ENCODE results near the gene SEPTIN3.

The SEPTIN3 gene

DNA sequence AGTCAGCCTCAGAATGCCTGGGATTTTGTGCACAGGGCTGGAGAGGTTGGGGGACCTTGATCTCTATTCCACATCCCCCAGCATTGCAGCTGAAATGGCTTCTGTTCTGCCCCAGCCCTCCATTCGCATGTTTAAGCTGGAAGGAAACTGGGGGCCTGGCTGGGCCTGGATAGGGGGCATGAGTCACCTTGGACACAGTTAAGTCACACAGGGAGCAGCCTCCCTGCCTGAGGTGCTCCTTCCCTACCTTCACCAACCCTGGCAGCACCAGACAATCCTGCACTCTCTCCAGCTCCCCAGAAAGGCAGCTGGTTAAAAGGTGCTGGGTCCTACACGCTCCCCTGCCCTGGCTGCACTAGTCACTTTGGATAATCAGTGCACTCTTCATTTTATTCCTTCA is 16.5 kb upstream of the SEPTIN3 start:
- Mint-ChIP-seq H3K36me3 (ENCODE audit: low read depth) (peaks cover 4% of the 10 kb centered on the region), H3K27me3 (no peaks in the 10 kb centered on the region), H3K9me3 (no peaks in the 10 kb centered on the region), H3K4me3 (no peak overlapping the region), H3K4me1 (ENCODE audit: low read depth) (peaks cover 23% of the 10 kb centered on the region), H3K27ac (no peak overlapping the region)

DNA sequence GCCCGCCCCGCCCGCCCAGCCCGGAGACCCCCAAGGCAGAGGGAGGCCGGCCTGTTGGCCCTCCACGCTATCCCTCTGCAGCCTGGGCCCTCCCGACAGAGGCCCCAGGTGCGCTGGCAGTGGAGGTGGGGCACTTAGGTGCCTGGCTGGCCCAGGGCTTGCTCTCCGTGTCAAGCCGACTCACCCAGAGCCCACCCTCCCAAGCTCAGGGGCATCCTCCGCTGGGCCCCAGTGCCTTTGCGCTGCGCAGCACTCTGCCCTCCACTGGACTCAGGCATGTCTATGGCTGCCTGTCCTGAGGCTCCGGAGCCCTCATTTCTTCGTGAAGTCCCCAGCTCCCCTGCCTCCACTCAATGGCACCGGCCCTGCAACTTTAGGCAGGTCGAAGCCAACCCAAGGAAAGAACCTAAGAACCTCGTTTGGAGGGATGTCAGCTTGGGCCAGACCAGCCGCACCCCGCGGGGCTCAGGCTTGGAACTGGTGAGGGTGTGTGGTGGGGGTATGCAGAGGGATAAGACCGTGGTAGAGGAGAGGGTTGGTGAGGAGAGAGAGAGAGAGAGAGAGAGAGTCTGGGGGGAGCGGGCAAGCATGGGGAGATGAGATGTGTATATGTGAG is 11.2 kb upstream of the SEPTIN3 start:
- no peaks in the 10 kb centered on the region for H3K36me3 Mint-ChIP-seq (ENCODE audit: low read depth)
- H3K9me3 Mint-ChIP-seq = no peaks in the 10 kb centered on the region
- no peaks in the 10 kb centered on the region for H3K27me3 Mint-ChIP-seq
- no peak overlapping the region for H3K4me3 Mint-ChIP-seq
- no peak overlapping the region for H3K27ac Mint-ChIP-seq
- H3K4me1 Mint-ChIP-seq (ENCODE audit: low read depth) = peaks cover 4% of the 10 kb centered on the region

GRCh38 chr22:41963453-41964111 is 5.7 kb upstream of the SEPTIN3 start:
- Mint-ChIP-seq H3K4me1 (ENCODE audit: low read depth) (peaks cover 5% of the 10 kb centered on the region), H3K27me3 (no peaks in the 10 kb centered on the region), H3K4me3 (no peak overlapping the region), H3K36me3 (ENCODE audit: low read depth) (no peaks in the 10 kb centered on the region), H3K27ac (no peak overlapping the region), H3K9me3 (no peaks in the 10 kb centered on the region)

GRCh38 chr22:41964112-41964491 is 5.1 kb upstream of the SEPTIN3 start:
- Mint-ChIP-seq H3K4me1 (ENCODE audit: low read depth) (peaks cover 5% of the 10 kb centered on the region), H3K9me3 (no peaks in the 10 kb centered on the region), H3K4me3 (no peak overlapping the region), H3K27me3 (no peaks in the 10 kb centered on the region), H3K27ac (no peak overlapping the region), H3K36me3 (ENCODE audit: low read depth) (no peaks in the 10 kb centered on the region)

DNA sequence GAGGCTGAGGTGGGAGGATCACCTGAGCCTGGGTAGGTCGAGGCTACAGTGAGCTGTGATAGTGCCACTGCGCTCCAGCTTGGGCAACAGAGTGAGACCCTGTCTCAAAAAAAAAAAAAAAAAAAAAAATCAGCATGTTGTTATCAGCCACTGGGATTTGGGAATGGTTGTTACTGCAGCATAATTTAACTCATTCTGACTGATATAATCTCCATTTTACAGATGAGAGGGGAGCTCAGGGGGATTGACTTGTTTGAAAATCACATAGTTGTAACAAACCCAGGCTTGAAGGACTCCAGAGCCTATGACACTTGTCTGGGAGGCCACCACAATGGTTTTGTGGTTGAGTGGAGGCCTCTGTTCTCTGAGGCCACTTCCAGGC is 3.0 kb upstream of the SEPTIN3 start:
- Mint-ChIP-seq H3K27ac (no peak overlapping the region), H3K36me3 (ENCODE audit: low read depth) (no peaks in the 10 kb centered on the region), H3K9me3 (no peaks in the 10 kb centered on the region), H3K4me3 (no peak overlapping the region), H3K27me3 (no peaks in the 10 kb centered on the region), H3K4me1 (ENCODE audit: low read depth) (peaks cover 5% of the 10 kb centered on the region)

GRCh38 chr22:41966607-41967240 is 2.5 kb upstream of the SEPTIN3 start:
- H3K27me3 Mint-ChIP-seq = no peaks in the 10 kb centered on the region

DNA sequence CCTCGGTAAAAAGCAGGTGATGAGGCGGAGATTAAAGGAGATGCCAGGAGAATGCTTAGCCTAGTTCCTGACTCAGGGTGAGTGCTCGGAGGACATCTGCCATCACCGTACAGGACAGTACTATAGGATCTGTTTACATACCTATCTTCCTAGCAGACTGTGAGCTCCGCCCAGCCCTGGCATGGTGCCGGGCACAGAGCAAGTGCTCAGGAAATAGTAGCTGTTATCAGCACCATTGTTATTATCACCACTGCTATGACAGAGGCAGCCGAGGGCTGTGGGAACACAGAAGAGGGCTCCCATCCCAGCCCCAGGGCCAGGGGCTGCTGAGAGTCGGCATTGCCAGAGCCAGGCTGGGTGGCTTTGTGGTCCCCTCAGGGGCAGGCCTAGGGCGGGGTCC is 642 bp upstream of the SEPTIN3 start:
- Mint-ChIP-seq H3K27me3 (peaks cover 12% of the 10 kb centered on the region), H3K4me3 (no peak overlapping the region), H3K9me3 (no peaks in the 10 kb centered on the region), H3K27ac (no peak overlapping the region), H3K36me3 (ENCODE audit: low read depth) (no peaks in the 10 kb centered on the region), H3K4me1 (ENCODE audit: low read depth) (peaks cover 5% of the 10 kb centered on the region)

More at GRCh38 chr22:41966607-41967240, 2.5 kb upstream of the SEPTIN3 start:
- Mint-ChIP-seq H3K27ac (no peak overlapping the region), H3K36me3 (ENCODE audit: low read depth) (no peaks in the 10 kb centered on the region), H3K9me3 (no peaks in the 10 kb centered on the region), H3K4me1 (ENCODE audit: low read depth) (peaks cover 5% of the 10 kb centered on the region), H3K4me3 (no peak overlapping the region)

DNA sequence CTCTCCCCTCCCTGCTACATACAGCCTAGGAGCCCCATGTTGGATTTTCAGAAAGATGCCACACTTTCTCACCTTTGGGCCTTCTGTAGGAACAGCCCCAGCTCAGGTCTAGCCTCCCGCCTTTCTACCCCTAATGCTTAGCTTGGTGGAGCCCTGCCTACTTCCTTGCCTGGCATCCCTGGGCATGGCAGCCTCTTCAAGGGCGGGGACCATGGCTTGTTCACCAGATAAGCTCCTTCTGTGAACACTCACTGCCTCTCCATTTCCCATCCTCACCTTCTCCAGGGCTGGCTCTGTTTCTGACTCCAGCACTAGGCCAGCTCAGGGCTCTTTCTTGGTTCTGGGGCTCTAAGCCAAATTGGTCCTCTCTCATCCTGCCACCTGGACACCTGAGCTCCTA is 1.4 kb downstream of the SEPTIN3 start:
- H3K27ac Mint-ChIP-seq = no peak overlapping the region
- peaks cover 26% of the 10 kb centered on the region for H3K27me3 Mint-ChIP-seq

GRCh38 chr22:41971431-41971830 is 2.2 kb downstream of the SEPTIN3 start:
- peaks cover 9% of the 10 kb centered on the region for H3K4me1 Mint-ChIP-seq (ENCODE audit: low read depth)
- H3K36me3 Mint-ChIP-seq (ENCODE audit: low read depth) = no peaks in the 10 kb centered on the region
- no peaks in the 10 kb centered on the region for H3K9me3 Mint-ChIP-seq
- H3K27me3 Mint-ChIP-seq = peaks cover 33% of the 10 kb centered on the region
- no peak overlapping the region for H3K4me3 Mint-ChIP-seq
- H3K27ac Mint-ChIP-seq = no peak overlapping the region

More for the DNA sequence above, 1.4 kb downstream of the SEPTIN3 start:
- Mint-ChIP-seq H3K4me1 (ENCODE audit: low read depth) (peaks cover 5% of the 10 kb centered on the region), H3K4me3 (no peak overlapping the region), H3K36me3 (ENCODE audit: low read depth) (no peaks in the 10 kb centered on the region), H3K9me3 (no peaks in the 10 kb centered on the region)

- no peak overlapping the region for H3K27ac Mint-ChIP-seq
- H3K4me1 Mint-ChIP-seq (ENCODE audit: low read depth) = peaks cover 5% of the 10 kb centered on the region
- no peak overlapping the region for H3K4me3 Mint-ChIP-seq
These were observed 5.5 kb downstream of the SEPTIN3 start for GRCh38 chr22:41974691-41975290.

GRCh38 chr22:41975299-41976069 is 6.2 kb downstream of the SEPTIN3 start:
- Mint-ChIP-seq H3K36me3 (ENCODE audit: low read depth) (no peaks in the 10 kb centered on the region), H3K9me3 (no peaks in the 10 kb centered on the region), H3K4me3 (peak overlapping the region; percentile 55), H3K27ac (no peak overlapping the region), H3K4me1 (ENCODE audit: low read depth) (peaks cover 5% of the 10 kb centered on the region), H3K27me3 (peaks cover 46% of the 10 kb centered on the region)

More at GRCh38 chr22:41974691-41975290, 5.5 kb downstream of the SEPTIN3 start:
- no peaks in the 10 kb centered on the region for H3K36me3 Mint-ChIP-seq (ENCODE audit: low read depth)
- peaks cover 46% of the 10 kb centered on the region for H3K27me3 Mint-ChIP-seq
- H3K9me3 Mint-ChIP-seq = no peaks in the 10 kb centered on the region

DNA sequence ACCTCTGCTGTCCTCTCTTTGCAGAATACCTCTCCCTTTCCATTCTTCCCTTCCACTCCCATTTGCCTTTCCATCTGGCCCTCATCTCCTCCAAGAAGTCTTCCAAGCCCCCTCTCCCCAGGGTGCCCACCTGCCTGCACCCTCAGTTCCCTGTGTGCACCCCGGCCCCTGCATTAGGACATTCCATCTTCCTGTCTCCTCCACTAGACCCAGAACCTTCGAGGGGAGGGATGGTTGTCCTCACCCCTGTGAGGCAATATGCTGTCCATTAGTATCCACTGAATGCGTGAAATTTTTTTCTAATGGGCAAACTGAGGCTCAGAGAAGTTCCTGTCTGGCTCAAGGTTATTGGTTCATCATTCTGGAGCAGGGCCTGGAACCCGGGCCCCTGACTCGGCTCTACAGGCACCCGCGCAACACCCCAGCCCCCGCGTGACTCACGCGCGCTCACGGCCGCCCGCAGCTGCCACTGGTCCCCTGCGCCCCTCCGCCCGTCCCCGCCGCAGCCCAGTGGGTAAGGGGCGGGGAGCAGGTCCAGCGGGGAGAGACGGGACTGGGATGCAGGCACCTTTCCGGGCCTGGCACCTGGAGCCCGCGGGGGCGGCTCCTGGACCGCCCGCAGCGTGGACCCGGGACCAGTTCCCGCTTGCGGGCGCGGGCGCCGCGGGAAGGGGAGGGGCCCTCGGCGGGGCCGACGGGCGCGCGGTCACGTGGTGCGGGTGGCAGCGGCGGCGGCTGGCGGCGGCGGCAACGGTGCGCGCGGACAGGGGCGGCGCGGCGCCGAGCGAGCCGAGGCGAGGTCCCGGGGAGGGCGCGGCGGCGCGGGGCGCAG is 7.0 kb downstream of the SEPTIN3 start:
- Mint-ChIP-seq H3K4me1 (ENCODE audit: low read depth) (peaks cover 5% of the 10 kb centered on the region), H3K4me3 (peak overlapping the region; percentile 55), H3K36me3 (ENCODE audit: low read depth) (no peaks in the 10 kb centered on the region), H3K27me3 (peaks cover 46% of the 10 kb centered on the region), H3K27ac (no peak overlapping the region), H3K9me3 (no peaks in the 10 kb centered on the region)

- Mint-ChIP-seq H3K4me3 (peak overlapping the region; percentile 41), H3K9me3 (no peaks in the 10 kb centered on the region), H3K27ac (no peak overlapping the region), H3K4me1 (ENCODE audit: low read depth) (peaks cover 5% of the 10 kb centered on the region), H3K36me3 (ENCODE audit: low read depth) (no peaks in the 10 kb centered on the region), H3K27me3 (peaks cover 45% of the 10 kb centered on the region)
These were observed 7.8 kb downstream of the SEPTIN3 start for GRCh38 chr22:41976961-41977566.

- H3K4me3 Mint-ChIP-seq = no peak overlapping the region
- H3K27me3 Mint-ChIP-seq = peaks cover 34% of the 10 kb centered on the region
- H3K36me3 Mint-ChIP-seq (ENCODE audit: low read depth) = no peaks in the 10 kb centered on the region
- peaks cover 5% of the 10 kb centered on the region for H3K4me1 Mint-ChIP-seq (ENCODE audit: low read depth)
- H3K9me3 Mint-ChIP-seq = no peaks in the 10 kb centered on the region
- H3K27ac Mint-ChIP-seq = no peak overlapping the region
These were observed 9.5 kb downstream of the SEPTIN3 start for GRCh38 chr22:41978732-41979131.

All from stimulated activated naive CD8-positive, alpha-beta T cell treated with anti-CD3 and anti-CD28 coated beads, Interleukin-15, Interleukin-2, amounts not matched to agents 100 ng/mL and 50 ng/mL, for 24 hours (primary cell).